ENCODE measurements around the gene PRKX.
"Not testable (repeated sequence)": the region's sequence is repeated elsewhere in the genome, so short reads cannot be mapped to it uniquely, and the experiment has no call there.

The PRKX gene

GRCh38 chrX:3648084-3648483 is 65.4 kb downstream of the PRKX start:
- no peak for DNase-seq (ENCODE audit: extremely low spot score)
- POLR2A ChIA-PET: no interaction called here
- CTCF ChIA-PET: no interaction called here
- TF ChIP-seq L3MBTL2 (conservative IDR thresholded peaks at IDR 0.05): no peak
- TF ChIP-seq FOXK2 (IDR thresholded peaks at IDR 0.05): no peak
- TF ChIP-seq BHLHE40 (IDR thresholded peaks at IDR 0.05; ENCODE audit: borderline replicate concordance): no peak
- TF ChIP-seq FOXM1 (IDR thresholded peaks at IDR 0.05; ENCODE audit: borderline replicate concordance): no peak
- no peak for TF ChIP-seq ELF4 (IDR thresholded peaks at IDR 0.05)
- TF ChIP-seq CTBP1 (IDR thresholded peaks at IDR 0.05; ENCODE audit: borderline replicate concordance): no peak
- TF ChIP-seq ZNF384 (IDR thresholded peaks at IDR 0.05): no peak
- TF ChIP-seq, protein P1, sequence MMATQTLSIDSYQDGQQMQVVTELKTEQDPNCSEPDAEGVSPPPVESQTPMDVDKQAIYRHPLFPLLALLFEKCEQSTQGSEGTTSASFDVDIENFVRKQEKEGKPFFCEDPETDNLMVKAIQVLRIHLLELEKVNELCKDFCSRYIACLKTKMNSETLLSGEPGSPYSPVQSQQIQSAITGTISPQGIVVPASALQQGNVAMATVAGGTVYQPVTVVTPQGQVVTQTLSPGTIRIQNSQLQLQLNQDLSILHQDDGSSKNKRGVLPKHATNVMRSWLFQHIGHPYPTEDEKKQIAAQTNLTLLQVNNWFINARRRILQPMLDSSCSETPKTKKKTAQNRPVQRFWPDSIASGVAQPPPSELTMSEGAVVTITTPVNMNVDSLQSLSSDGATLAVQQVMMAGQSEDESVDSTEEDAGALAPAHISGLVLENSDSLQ (IDR thresholded peaks at IDR 0.05): no peak
- TF ChIP-seq HDGF (IDR thresholded peaks at IDR 0.05; ENCODE audit: borderline replicate concordance): no peak
- TF ChIP-seq NFRKB (IDR thresholded peaks at IDR 0.05): no peak
- TF ChIP-seq ARNT (IDR thresholded peaks at IDR 0.05): no peak
- TF ChIP-seq LEF1 (IDR thresholded peaks at IDR 0.05; ENCODE audit: borderline replicate concordance): no peak
- TF ChIP-seq FOXA1 (IDR thresholded peaks at IDR 0.05): no peak
- TF ChIP-seq TARDBP (IDR thresholded peaks at IDR 0.05): no peak
- no peak for TF ChIP-seq SUZ12 (IDR thresholded peaks at IDR 0.05)
- TF ChIP-seq SP1 (IDR thresholded peaks at IDR 0.05): no peak

GRCh38 chrX:3639858-3640631 is 73.4 kb downstream of the PRKX start:
- DNase-seq (ENCODE audit: extremely low spot score); POLR2A ChIA-PET; CTCF ChIA-PET: not testable (repeated sequence)

GRCh38 chrX:3639236-3639635 is 74.2 kb downstream of the PRKX start:
- no peak for TF ChIP-seq HDGF (IDR thresholded peaks at IDR 0.05; ENCODE audit: borderline replicate concordance)
- no peak for TF ChIP-seq CTBP1 (IDR thresholded peaks at IDR 0.05; ENCODE audit: borderline replicate concordance)
- TF ChIP-seq L3MBTL2 (conservative IDR thresholded peaks at IDR 0.05): no peak
- ChIA-PET CTCF (no interaction called here), POLR2A (no interaction called here)
- DNase-seq (ENCODE audit: extremely low spot score): no peak

DNA sequence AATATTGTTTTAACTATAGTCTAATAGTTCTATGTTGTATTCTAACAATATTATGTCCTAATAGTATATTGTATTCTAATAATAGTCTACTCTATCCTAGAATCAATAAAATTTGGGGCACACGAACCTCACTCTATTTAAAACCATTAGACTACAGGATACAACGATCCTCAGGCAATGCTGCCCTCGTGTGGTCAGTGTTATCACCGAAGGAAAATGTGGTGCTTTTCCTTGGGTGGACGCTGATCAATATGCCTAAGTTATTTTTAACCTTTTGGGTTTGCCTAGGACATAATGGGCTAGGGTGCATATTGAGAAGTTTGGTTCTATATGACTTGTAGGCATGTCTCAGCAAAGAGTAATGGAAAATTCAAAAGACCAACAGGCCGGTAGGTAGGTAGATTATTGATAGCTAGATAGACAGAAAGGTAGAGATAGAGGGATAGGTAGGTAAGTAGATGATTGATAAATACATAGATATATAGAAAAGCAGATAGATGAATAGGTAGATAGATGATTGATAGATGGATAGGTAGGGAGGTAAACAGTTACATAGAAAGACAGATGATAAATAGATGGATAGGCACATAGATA is 75.1 kb downstream of the PRKX start:
- peak; percentile 56 for DNase-seq (ENCODE audit: extremely low spot score)
- CTCF ChIA-PET: interaction anchor here (0.6 kb wide), 1 partner anchor 66 kb away, joined by 3 read pairs; no protein-coding TSS in a partner anchor

GRCh38 chrX:3636803-3637202 is 76.6 kb downstream of the PRKX start:
- POLR2A ChIA-PET: no interaction called here
- DNase-seq (ENCODE audit: extremely low spot score): no peak
- TF ChIP-seq SP1 (IDR thresholded peaks at IDR 0.05): no peak
- no peak for TF ChIP-seq BHLHE40 (IDR thresholded peaks at IDR 0.05; ENCODE audit: borderline replicate concordance)
- TF ChIP-seq FOXK2 (IDR thresholded peaks at IDR 0.05): no peak
- no peak for TF ChIP-seq SUZ12 (IDR thresholded peaks at IDR 0.05)
- no peak for TF ChIP-seq CTBP1 (IDR thresholded peaks at IDR 0.05; ENCODE audit: borderline replicate concordance)
- TF ChIP-seq, protein P1 (IDR thresholded peaks at IDR 0.05): no peak
- CTCF ChIA-PET: interaction anchor here (0.6 kb wide), 1 partner anchor 819 kb away, joined by 3 read pairs; no protein-coding TSS in a partner anchor

More for the DNA sequence above, 75.1 kb downstream of the PRKX start:
- TF ChIP-seq CTBP1 (IDR thresholded peaks at IDR 0.05; ENCODE audit: borderline replicate concordance) (no peak), FOXK2 (IDR thresholded peaks at IDR 0.05) (no peak), NFRKB (IDR thresholded peaks at IDR 0.05) (no peak), ARNT (IDR thresholded peaks at IDR 0.05) (no peak), FOXA1 (IDR thresholded peaks at IDR 0.05) (no peak), BHLHE40 (IDR thresholded peaks at IDR 0.05; ENCODE audit: borderline replicate concordance) (no peak), FOXM1 (IDR thresholded peaks at IDR 0.05; ENCODE audit: borderline replicate concordance) (no peak), ELF4 (IDR thresholded peaks at IDR 0.05) (no peak), LEF1 (IDR thresholded peaks at IDR 0.05; ENCODE audit: borderline replicate concordance) (no peak), TARDBP (IDR thresholded peaks at IDR 0.05) (no peak), SP1 (IDR thresholded peaks at IDR 0.05) (no peak), HDGF (IDR thresholded peaks at IDR 0.05; ENCODE audit: borderline replicate concordance) (no peak), L3MBTL2 (conservative IDR thresholded peaks at IDR 0.05) (no peak), SUZ12 (IDR thresholded peaks at IDR 0.05) (no peak), ZNF384 (IDR thresholded peaks at IDR 0.05) (no peak)
- TF ChIP-seq, protein P1 (IDR thresholded peaks at IDR 0.05): no peak
- POLR2A ChIA-PET: no interaction called here

GRCh38 chrX:3631196-3631595 is 82.3 kb downstream of the PRKX start:
- TF ChIP-seq FOXA1 (IDR thresholded peaks at IDR 0.05) (no peak), FOXM1 (IDR thresholded peaks at IDR 0.05; ENCODE audit: borderline replicate concordance) (no peak), SP1 (IDR thresholded peaks at IDR 0.05) (no peak), LEF1 (IDR thresholded peaks at IDR 0.05; ENCODE audit: borderline replicate concordance) (no peak), SUZ12 (IDR thresholded peaks at IDR 0.05) (no peak), L3MBTL2 (conservative IDR thresholded peaks at IDR 0.05) (no peak), FOXK2 (IDR thresholded peaks at IDR 0.05) (no peak), ZNF384 (IDR thresholded peaks at IDR 0.05) (no peak), ELF4 (IDR thresholded peaks at IDR 0.05) (no peak), ARNT (IDR thresholded peaks at IDR 0.05) (no peak), BHLHE40 (IDR thresholded peaks at IDR 0.05; ENCODE audit: borderline replicate concordance) (no peak)
- TF ChIP-seq, protein P1 (IDR thresholded peaks at IDR 0.05): no peak
- ChIA-PET CTCF (no interaction called here), POLR2A (no interaction called here)
- DNase-seq (ENCODE audit: extremely low spot score): no peak

Data from HEK293T (cell line).